HG03378 (cell line): ENCODE measurements around the gene RHBDD1.

Experiments used
- ATAC-seq: cut with Tn5 transposase; IDR thresholded peaks from one replicate; pipeline ENCODE4 v1.9.1; 2021; ENCODE audit warnings: mild to moderate bottlenecking, moderate library complexity; ENCODE audit not compliant: unreplicated experiment

RHBDD1 gene

GRCh38 chr2:226835796-226836547 is at the start of gene RHBDD1:
Gene RHBDD1, plus strand, starts transcription at chr2:226836054. Its CDS starts 28,640 bp downstream, at chr2:226864694.
- ATAC-seq, result peak; percentile 92

GRCh38 chr2:226788064-226788463 is 47.8 kb upstream of the RHBDD1 start:
- no peak for ATAC-seq

DNA sequence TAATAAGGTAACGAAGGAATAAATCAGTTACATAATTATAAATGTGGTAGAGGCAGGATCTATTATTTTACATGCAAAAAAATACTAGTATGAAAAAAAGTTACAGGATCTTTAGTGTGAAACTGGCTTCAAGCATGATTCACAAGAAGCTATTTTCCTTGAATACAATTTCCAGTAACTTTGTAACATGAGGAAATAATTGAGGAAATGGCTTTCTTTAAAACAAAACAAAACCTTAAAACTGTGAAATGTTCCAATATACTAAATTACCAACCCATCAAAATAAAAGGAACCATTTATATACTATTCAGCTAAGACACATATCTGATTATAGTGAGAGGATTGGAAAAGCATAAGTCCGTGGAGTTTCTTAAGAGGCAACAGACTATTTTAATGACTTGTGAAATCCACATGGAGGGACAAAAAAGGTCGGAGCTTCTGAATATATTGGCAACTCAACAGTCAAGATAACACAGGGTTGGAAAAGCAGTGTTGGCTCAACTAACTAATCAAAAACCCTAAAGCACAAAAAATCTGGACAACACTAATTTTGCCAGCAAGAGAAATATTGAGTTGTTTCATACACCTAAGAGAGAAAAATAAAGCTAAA is 46.9 kb upstream of the RHBDD1 start:
- no peak for ATAC-seq

GRCh38 chr2:226790011-226790410 is 45.8 kb upstream of the RHBDD1 start:
- no peak for ATAC-seq

DNA sequence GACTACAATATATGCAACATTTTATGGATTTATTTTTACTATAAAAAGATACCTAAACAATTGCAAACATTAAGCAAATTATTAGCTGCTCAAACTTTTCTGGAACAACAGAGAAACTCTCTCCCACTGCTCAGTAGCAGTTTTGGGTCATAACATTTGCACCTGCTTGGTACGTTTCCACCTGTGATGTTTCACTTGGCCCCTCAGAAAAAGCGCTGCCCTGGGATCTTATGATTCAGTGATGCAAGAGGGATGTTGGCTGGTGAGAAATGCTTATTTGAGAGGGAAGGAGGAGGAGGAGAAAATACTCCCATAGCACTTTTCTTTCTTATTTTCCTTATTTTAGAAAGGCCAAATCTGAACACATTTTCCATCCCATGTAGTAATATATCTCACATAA is 45.4 kb upstream of the RHBDD1 start:
- ATAC-seq, result no peak

DNA sequence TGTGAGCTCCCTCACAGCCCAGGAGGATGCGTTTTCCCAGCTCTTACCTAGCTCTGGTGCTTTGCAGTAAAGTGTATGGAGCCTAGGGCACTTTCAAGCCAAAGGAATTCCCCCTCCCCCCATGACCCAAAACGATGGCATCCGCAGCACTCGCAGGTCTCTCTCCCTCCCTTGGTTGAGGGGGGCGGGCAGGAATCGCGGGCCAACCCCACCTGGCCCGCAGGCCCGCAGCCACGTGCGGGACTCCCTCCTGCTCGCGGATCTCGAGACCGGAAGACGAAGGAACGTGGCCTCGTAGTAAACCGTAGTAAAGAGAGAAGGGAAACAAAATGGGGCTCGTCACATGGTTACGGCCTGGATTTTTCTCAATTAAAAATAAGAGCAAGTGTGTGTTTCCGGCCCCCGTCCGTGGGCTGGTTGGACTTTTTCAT is 44.8 kb upstream of the RHBDD1 start:
- peak; percentile 71 for ATAC-seq

DNA sequence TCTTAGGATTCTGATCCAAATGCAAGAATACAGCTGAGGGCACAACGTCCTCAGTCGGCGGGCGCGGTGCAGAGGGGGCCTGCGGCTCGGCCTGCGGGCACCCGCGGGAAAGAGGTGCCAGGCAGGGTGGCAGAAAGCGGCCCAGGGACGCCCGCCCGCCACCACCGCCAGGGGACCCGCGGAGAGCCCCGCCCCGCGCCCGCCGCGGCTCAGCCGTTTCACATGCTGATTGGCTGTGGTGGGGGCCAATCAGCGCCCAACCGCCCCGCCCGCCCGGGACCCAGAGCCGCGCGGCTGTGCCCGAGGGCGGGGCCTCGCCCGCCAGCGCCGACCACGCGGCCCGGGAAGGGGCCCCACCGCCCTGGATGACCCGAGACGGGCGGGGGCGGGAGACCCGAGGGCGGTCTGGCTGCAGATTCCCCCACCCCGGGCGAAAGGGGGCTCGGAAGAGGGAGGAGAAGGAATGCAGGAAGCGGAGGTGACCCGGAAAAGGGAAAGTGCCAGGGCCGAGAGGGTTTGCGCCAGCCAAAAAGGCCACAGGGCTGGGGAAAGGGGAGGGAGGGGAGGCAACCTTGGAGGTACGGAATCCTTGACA is 44.3 kb upstream of the RHBDD1 start:
- ATAC-seq, result peak; percentile 76

GRCh38 chr2:226792155-226792881 is 43.5 kb upstream of the RHBDD1 start:
- ATAC-seq, result no peak

GRCh38 chr2:226793646-226794045 is 42.2 kb upstream of the RHBDD1 start:
- ATAC-seq, result no peak

- ATAC-seq, result no peak
These were observed 41.6 kb upstream of the RHBDD1 start for GRCh38 chr2:226794196-226794661.

GRCh38 chr2:226794751-226795171 is 41.1 kb upstream of the RHBDD1 start:
- ATAC-seq, result no peak

GRCh38 chr2:226795281-226796011 is 40.4 kb upstream of the RHBDD1 start:
- ATAC-seq, result no peak

DNA sequence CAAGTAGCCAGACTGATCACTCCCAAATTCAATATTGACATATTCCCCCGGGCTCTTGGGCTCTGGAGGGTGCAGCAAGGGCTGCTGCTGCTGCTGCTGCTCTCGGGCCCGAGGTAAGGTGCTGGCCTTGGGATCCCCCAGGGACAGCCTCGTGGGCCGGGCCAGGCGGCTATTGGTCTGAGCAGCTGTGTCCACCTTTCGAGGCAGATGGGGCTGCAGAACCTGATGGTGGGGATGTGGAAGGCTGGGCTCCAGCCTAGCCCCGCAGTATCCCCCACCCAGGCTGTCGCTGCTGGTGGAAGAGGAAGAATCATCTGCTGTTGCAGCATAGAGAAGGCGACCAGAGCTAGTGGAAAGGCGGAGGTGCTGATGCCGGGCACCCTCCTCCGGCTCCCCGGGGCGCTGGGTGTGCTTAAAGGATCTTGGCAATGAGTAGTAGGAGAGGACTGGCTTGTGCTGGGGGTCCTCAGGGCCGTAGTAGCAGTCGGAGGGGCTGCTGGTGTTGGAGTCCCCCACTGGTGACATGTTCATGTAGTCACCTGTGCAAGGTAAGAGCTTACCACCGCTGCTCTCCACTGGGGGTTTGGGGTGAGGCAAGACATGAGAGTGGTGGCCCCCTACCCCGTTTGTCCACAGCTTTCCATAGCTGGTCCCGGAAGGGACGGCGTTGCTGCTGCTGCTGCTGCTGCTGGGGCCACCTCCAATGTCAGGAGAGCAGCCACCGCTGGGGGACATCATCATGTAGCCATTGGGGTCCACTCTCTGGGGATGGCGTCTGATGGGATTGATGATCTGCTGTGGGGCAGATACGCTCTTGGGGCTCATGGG is 39.6 kb upstream of the RHBDD1 start:
- ATAC-seq, result no peak

DNA sequence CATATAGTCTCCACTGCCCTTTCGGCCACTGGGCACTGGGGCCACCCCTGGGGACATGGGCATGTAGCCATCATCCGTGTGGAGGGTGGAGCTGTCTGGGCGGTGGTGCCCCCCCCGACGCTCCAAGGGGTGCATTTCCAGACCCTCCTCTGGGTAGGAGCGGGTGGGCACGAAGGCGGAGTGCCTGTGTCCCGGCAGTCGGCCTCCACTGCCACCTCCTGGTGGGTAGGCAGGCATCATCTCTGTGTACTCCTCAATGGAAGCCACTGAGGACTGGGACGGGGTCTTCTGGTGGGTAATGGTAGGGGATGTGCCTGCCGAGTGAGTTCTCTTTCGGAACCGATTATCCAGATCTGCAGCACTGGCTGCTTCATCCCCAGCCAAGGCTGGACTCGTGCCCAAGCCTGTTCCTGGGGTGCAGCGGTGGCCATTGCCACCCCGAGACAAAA is 39.0 kb upstream of the RHBDD1 start:
- no peak for ATAC-seq

GRCh38 chr2:226797289-226797988 is 38.4 kb upstream of the RHBDD1 start:
- ATAC-seq, result no peak

- no peak for ATAC-seq
These were observed 37.8 kb upstream of the RHBDD1 start for GRCh38 chr2:226797989-226798421.

- peak; percentile 30 for ATAC-seq
These were observed 37.2 kb upstream of the RHBDD1 start for GRCh38 chr2:226798422-226799210.
